C4-2B (cell line): Measurements from ENCODE around the gene PIGP.

Experiments
- ZFX ChIP-seq: fragments of 450-650 bp; IDR thresholded peaks from 2 replicates; pipeline ENCODE4 v1.6.1; 2017
- TF ChIP-seq, protein P1 (sequence below): fragments of 450-650 bp; conservative IDR thresholded peaks from 2 replicates; pipeline ENCODE4 v1.5.1; 2017; ENCODE audit warnings: mild to moderate bottlenecking

DNA sequence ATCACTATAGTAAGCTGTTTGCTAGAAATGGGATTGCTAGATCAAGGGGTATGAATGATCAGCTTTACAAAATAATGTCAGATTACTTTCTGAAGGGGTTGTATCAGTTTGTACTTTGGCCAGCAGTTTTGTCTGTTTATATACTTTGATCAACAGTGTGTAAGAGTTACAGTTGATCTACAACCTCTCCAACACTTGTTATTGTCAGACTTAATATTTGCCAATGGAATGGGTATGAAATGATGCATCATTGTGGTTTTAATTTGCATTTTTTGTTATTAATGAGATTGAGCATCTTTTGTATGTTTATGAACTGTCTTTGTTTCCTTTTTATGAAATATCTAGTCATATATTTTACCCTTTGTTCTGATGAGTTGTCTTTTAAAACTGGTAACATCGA, 4.5 kb upstream of the PIGP start:
- TF ChIP-seq, protein P1, sequence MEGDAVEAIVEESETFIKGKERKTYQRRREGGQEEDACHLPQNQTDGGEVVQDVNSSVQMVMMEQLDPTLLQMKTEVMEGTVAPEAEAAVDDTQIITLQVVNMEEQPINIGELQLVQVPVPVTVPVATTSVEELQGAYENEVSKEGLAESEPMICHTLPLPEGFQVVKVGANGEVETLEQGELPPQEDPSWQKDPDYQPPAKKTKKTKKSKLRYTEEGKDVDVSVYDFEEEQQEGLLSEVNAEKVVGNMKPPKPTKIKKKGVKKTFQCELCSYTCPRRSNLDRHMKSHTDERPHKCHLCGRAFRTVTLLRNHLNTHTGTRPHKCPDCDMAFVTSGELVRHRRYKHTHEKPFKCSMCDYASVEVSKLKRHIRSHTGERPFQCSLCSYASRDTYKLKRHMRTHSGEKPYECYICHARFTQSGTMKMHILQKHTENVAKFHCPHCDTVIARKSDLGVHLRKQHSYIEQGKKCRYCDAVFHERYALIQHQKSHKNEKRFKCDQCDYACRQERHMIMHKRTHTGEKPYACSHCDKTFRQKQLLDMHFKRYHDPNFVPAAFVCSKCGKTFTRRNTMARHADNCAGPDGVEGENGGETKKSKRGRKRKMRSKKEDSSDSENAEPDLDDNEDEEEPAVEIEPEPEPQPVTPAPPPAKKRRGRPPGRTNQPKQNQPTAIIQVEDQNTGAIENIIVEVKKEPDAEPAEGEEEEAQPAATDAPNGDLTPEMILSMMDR = no peak
- TF ChIP-seq ZFX = no peak
